ENCODE measurements around the gene CDS2.
"Not testable (repeated sequence)": the region's sequence is repeated elsewhere in the genome, so short reads cannot be mapped to it uniquely, and the experiment has no call there.

Gene CDS2

GRCh38 chr20:5099009-5099408, 27.8 kb upstream of the CDS2 start:
- not testable (repeated sequence) for H3K9me3 ChIP-seq (replicated peaks in 1 of 2; ENCODE audit: control insufficient read depth in 2 of 2, insufficient read depth in 1 of 2, low read depth in 1 of 2, low read length in 2 of 2); H3K14ac ChIP-seq (ENCODE audit: low read length); H3K9ac ChIP-seq (ENCODE audit: low read depth, low read length, poor library complexity); H3K4me3 ChIP-seq (ENCODE audit: low read length in 2 of 2); H4K8ac ChIP-seq (ENCODE audit: low read depth, low read length); H2AK5ac ChIP-seq (ENCODE audit: low read depth, low read length); H3K27me3 ChIP-seq (ENCODE audit: control insufficient read depth in 3 of 3, insufficient read depth in 3 of 3, low read depth in 1 of 3, low read length in 3 of 3); H3K79me1 ChIP-seq (ENCODE audit: low read depth, low read length); DNase-seq (ENCODE audit: low spot score); H2BK12ac ChIP-seq (ENCODE audit: low read length); H3K23ac ChIP-seq (ENCODE audit: low read depth, low read length, poor library complexity); H2BK120ac ChIP-seq (ENCODE audit: low read depth, low read length); H2AFZ ChIP-seq (ENCODE audit: low read length); H2BK15ac ChIP-seq (ENCODE audit: low read length); H3K18ac ChIP-seq (ENCODE audit: low read length); H3K4me1 ChIP-seq (ENCODE audit: control insufficient read depth in 2 of 2, insufficient read depth in 1 of 2, low read depth in 1 of 2, low read length in 2 of 2); H3K27ac ChIP-seq (replicated peaks; ENCODE audit: low read length); H2BK5ac ChIP-seq (ENCODE audit: low read length); H4K91ac ChIP-seq (ENCODE audit: low read depth, low read length, poor library complexity); H3K4me2 ChIP-seq (ENCODE audit: insufficient read depth, low read length, poor library complexity, severe bottlenecking); H3K4ac ChIP-seq (ENCODE audit: low read length)
- WGBS, 2 donors (ENCODE audit: extremely low coverage in 2 of 2, insufficient read length in 2 of 2, insufficient replicate concordance in 1 of 2), result no CpG with 5 or more reads among the region's 1 CpG
- H3K36me3 ChIP-seq (replicated peaks in 1 of 2; ENCODE audit: control insufficient read depth in 2 of 2, insufficient read depth in 2 of 2, low read length in 2 of 2), result peaks cover 15 to 93% of the 10 kb centered on the region in 2 donors

GRCh38 chr20:5099909-5100308, 26.9 kb upstream of the CDS2 start:
- not testable (repeated sequence) for H3K27me3 ChIP-seq (ENCODE audit: control insufficient read depth in 3 of 3, insufficient read depth in 3 of 3, low read depth in 1 of 3, low read length in 3 of 3); H2BK12ac ChIP-seq (ENCODE audit: low read length); H3K9ac ChIP-seq (ENCODE audit: low read depth, low read length, poor library complexity); H3K18ac ChIP-seq (ENCODE audit: low read length); H4K8ac ChIP-seq (ENCODE audit: low read depth, low read length); H2AFZ ChIP-seq (ENCODE audit: low read length); H2BK120ac ChIP-seq (ENCODE audit: low read depth, low read length); H3K4ac ChIP-seq (ENCODE audit: low read length); H3K4me1 ChIP-seq (ENCODE audit: control insufficient read depth in 2 of 2, insufficient read depth in 1 of 2, low read depth in 1 of 2, low read length in 2 of 2); DNase-seq (ENCODE audit: low spot score); H4K91ac ChIP-seq (ENCODE audit: low read depth, low read length, poor library complexity); H3K23ac ChIP-seq (ENCODE audit: low read depth, low read length, poor library complexity); H3K14ac ChIP-seq (ENCODE audit: low read length); H3K27ac ChIP-seq (replicated peaks; ENCODE audit: low read length); H3K79me1 ChIP-seq (ENCODE audit: low read depth, low read length); H2AK5ac ChIP-seq (ENCODE audit: low read depth, low read length); H2BK5ac ChIP-seq (ENCODE audit: low read length); H2BK15ac ChIP-seq (ENCODE audit: low read length); H3K4me3 ChIP-seq (ENCODE audit: low read length in 2 of 2); H3K9me3 ChIP-seq (replicated peaks in 1 of 2; ENCODE audit: control insufficient read depth in 2 of 2, insufficient read depth in 1 of 2, low read depth in 1 of 2, low read length in 2 of 2); H3K4me2 ChIP-seq (ENCODE audit: insufficient read depth, low read length, poor library complexity, severe bottlenecking)
- peaks cover 17 to 98% of the 10 kb centered on the region in 2 donors for H3K36me3 ChIP-seq (replicated peaks in 1 of 2; ENCODE audit: control insufficient read depth in 2 of 2, insufficient read depth in 2 of 2, low read length in 2 of 2)
- no CpG with 5 or more reads among the region's 3 CpGs for WGBS, 2 donors (ENCODE audit: extremely low coverage in 2 of 2, insufficient read length in 2 of 2, insufficient replicate concordance in 1 of 2)

- H2BK15ac ChIP-seq (ENCODE audit: low read length), result no peak overlapping the region
- H2BK120ac ChIP-seq (ENCODE audit: low read depth, low read length), result no peak overlapping the region
- H2AK5ac ChIP-seq (ENCODE audit: low read depth, low read length), result no peak overlapping the region
- H4K8ac ChIP-seq (ENCODE audit: low read depth, low read length), result no peak overlapping the region
- no peak overlapping the region for H4K91ac ChIP-seq (ENCODE audit: low read depth, low read length, poor library complexity)
- no peaks in the 10 kb centered on the region for H3K9me3 ChIP-seq (replicated peaks in 1 of 2; ENCODE audit: control insufficient read depth in 2 of 2, insufficient read depth in 1 of 2, low read depth in 1 of 2, low read length in 2 of 2)
- no peak overlapping the region for H3K23ac ChIP-seq (ENCODE audit: low read depth, low read length, poor library complexity)
- peak; percentile 48 for DNase-seq (ENCODE audit: low spot score)
- H3K4me2 ChIP-seq (ENCODE audit: insufficient read depth, low read length, poor library complexity, severe bottlenecking), result no peak overlapping the region
- no peak overlapping the region for H2BK12ac ChIP-seq (ENCODE audit: low read length)
- no peaks in the 10 kb centered on the region for H3K79me1 ChIP-seq (ENCODE audit: low read depth, low read length)
- no peak overlapping the region for H3K4ac ChIP-seq (ENCODE audit: low read length)
- no peak overlapping the region for H3K14ac ChIP-seq (ENCODE audit: low read length)
- no peak overlapping the region for H2BK5ac ChIP-seq (ENCODE audit: low read length)
- peaks cover 17 to 98% of the 10 kb centered on the region in 2 donors for H3K36me3 ChIP-seq (replicated peaks in 1 of 2; ENCODE audit: control insufficient read depth in 2 of 2, insufficient read depth in 2 of 2, low read length in 2 of 2)
- no peak overlapping the region for H3K18ac ChIP-seq (ENCODE audit: low read length)
- no peak overlapping the region for H3K9ac ChIP-seq (ENCODE audit: low read depth, low read length, poor library complexity)
- no peaks in the 10 kb centered on the region for H3K4me1 ChIP-seq (ENCODE audit: control insufficient read depth in 2 of 2, insufficient read depth in 1 of 2, low read depth in 1 of 2, low read length in 2 of 2)
- peaks cover 0 to 1% (median 0%) of the 10 kb centered on the region in 3 experiments for H3K27me3 ChIP-seq (ENCODE audit: control insufficient read depth in 3 of 3, insufficient read depth in 3 of 3, low read depth in 1 of 3, low read length in 3 of 3)
- no peak overlapping the region for H3K4me3 ChIP-seq (ENCODE audit: low read length in 2 of 2)
- no CpG with 5 or more reads among the region's 9 CpGs for WGBS, 2 donors (ENCODE audit: extremely low coverage in 2 of 2, insufficient read length in 2 of 2, insufficient replicate concordance in 1 of 2)
- no peak overlapping the region for H3K27ac ChIP-seq (replicated peaks; ENCODE audit: low read length)
- H2AFZ ChIP-seq (ENCODE audit: low read length), result no peak overlapping the region
These were observed 26.0 kb upstream of the CDS2 start for GRCh38 chr20:5100684-5101347.

GRCh38 chr20:5104479-5104878, 22.3 kb upstream of the CDS2 start:
- Histone ChIP-seq H2BK15ac (ENCODE audit: low read length) (no peak overlapping the region), H2AK5ac (ENCODE audit: low read depth, low read length) (no peak overlapping the region), H3K4me2 (ENCODE audit: insufficient read depth, low read length, poor library complexity, severe bottlenecking) (no peak overlapping the region), H2BK5ac (ENCODE audit: low read length) (no peak overlapping the region), H3K4ac (ENCODE audit: low read length) (no peak overlapping the region), H3K23ac (ENCODE audit: low read depth, low read length, poor library complexity) (no peak overlapping the region), H3K79me1 (ENCODE audit: low read depth, low read length) (peaks cover 3% of the 10 kb centered on the region), H3K36me3 (replicated peaks in 1 of 2; ENCODE audit: control insufficient read depth in 2 of 2, insufficient read depth in 2 of 2, low read length in 2 of 2) (peaks cover 20 to 98% of the 10 kb centered on the region in 2 donors), H3K4me3 (ENCODE audit: low read length in 2 of 2) (no peak overlapping the region), H3K27me3 (ENCODE audit: control insufficient read depth in 3 of 3, insufficient read depth in 3 of 3, low read depth in 1 of 3, low read length in 3 of 3) (no peaks in the 10 kb centered on the region), H2BK12ac (ENCODE audit: low read length) (no peak overlapping the region), H3K9me3 (replicated peaks in 1 of 2; ENCODE audit: control insufficient read depth in 2 of 2, insufficient read depth in 1 of 2, low read depth in 1 of 2, low read length in 2 of 2) (no peaks in the 10 kb centered on the region), H3K9ac (ENCODE audit: low read depth, low read length, poor library complexity) (no peak overlapping the region), H4K91ac (ENCODE audit: low read depth, low read length, poor library complexity) (no peak overlapping the region), H2BK120ac (ENCODE audit: low read depth, low read length) (no peak overlapping the region), H3K27ac (replicated peaks; ENCODE audit: low read length) (no peak overlapping the region), H3K4me1 (ENCODE audit: control insufficient read depth in 2 of 2, insufficient read depth in 1 of 2, low read depth in 1 of 2, low read length in 2 of 2) (no peaks in the 10 kb centered on the region), H3K14ac (ENCODE audit: low read length) (no peak overlapping the region), H4K8ac (ENCODE audit: low read depth, low read length) (no peak overlapping the region), H2AFZ (ENCODE audit: low read length) (no peak overlapping the region), H3K18ac (ENCODE audit: low read length) (no peak overlapping the region)
- WGBS, 2 donors (ENCODE audit: extremely low coverage in 2 of 2, insufficient read length in 2 of 2, insufficient replicate concordance in 1 of 2), result no CpG with 5 or more reads among the region's 2 CpGs
- no peak for DNase-seq (ENCODE audit: low spot score)

All from neuronal stem cell (in vitro differentiated cells).